Measurements from ENCODE around the gene DSG1. TPM values are rescaled to one million over a fixed set of nuclear protein-coding genes. Genes with fewer than 3 reads are reported as not detected.
"Not testable (repeated sequence)": the region's sequence is repeated elsewhere in the genome, so short reads cannot be mapped to it uniquely, and the experiment has no call there.

The DSG1 gene
- total RNA-seq, 3 donors from 2014 or later (not counting 1 experiment from before 2014, with no cell fraction given), result not detected

DNA sequence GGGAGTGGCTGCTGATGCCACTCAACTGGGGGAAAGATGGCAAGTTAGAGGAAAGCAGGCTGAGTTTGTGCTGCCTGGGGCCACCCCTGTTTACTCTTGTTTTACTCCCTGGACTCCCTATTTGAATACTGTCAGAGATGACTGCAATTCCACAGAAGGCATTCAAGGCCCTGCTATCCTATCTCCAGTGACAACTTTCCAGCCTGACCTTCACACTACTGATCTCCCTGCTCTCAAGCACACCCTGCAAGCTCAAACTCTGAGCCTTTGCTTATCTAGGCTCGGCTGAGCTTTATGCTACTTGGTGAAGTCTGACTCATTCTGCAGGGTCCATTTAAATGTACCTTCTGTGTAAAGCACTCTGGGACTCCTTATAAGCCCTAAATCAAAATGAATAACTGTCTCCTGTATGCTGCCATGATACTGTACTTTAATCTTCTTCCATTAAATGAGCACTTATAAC lies 39.3 kb upstream of the DSG1 start:
- TF ChIP-seq, protein P1, sequence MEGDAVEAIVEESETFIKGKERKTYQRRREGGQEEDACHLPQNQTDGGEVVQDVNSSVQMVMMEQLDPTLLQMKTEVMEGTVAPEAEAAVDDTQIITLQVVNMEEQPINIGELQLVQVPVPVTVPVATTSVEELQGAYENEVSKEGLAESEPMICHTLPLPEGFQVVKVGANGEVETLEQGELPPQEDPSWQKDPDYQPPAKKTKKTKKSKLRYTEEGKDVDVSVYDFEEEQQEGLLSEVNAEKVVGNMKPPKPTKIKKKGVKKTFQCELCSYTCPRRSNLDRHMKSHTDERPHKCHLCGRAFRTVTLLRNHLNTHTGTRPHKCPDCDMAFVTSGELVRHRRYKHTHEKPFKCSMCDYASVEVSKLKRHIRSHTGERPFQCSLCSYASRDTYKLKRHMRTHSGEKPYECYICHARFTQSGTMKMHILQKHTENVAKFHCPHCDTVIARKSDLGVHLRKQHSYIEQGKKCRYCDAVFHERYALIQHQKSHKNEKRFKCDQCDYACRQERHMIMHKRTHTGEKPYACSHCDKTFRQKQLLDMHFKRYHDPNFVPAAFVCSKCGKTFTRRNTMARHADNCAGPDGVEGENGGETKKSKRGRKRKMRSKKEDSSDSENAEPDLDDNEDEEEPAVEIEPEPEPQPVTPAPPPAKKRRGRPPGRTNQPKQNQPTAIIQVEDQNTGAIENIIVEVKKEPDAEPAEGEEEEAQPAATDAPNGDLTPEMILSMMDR (IDR thresholded peaks at IDR 0.05), result no peak
- intact Hi-C loops (cut with micrococcal nuclease), result no loop called here

DNA sequence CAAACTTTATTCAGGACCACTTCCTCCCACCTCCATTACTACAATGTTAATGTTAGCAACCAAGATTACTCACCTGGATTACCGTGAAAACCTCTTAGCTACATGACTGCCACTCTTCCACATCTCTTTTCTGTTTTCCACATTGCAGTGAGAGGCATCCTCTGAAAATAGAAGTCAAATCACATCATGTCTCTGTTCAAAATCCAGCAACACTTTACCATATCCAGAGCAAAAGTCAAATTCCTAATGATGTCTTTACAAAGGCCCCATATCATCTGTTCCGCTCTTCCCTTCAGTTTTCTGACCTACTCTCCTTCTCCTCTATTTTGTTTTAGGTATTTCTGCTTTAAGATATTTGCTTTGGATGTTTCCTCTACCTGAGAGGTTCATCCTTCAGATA lies 37.5 kb upstream of the DSG1 start:
- no peaks in the 10 kb centered on the region for H3K36me3 Mint-ChIP-seq
- H3K4me3 Mint-ChIP-seq, result no peak overlapping the region
- no peaks in the 10 kb centered on the region for H3K27me3 Mint-ChIP-seq (ENCODE audit: low read depth in 2 of 2)
- Histone ChIP-seq H3K36me3 (ENCODE audit: control insufficient read depth, insufficient read depth, low read length) (no peaks in the 10 kb centered on the region), H3K4me3 (ENCODE audit: low read length) (no peak overlapping the region), H3K27me3 (ENCODE audit: control insufficient read depth, insufficient read depth, low read length) (no peaks in the 10 kb centered on the region), H3K9me3 (ENCODE audit: control insufficient read depth, insufficient read depth, low read length) (no peaks in the 10 kb centered on the region), H3K27ac (ENCODE audit: low read length) (no peak overlapping the region), H3K4me1 (ENCODE audit: control insufficient read depth, insufficient read depth, low read length) (no peaks in the 10 kb centered on the region)
- TF ChIP-seq, protein P1 (IDR thresholded peaks at IDR 0.05), result no peak
- H3K27ac Mint-ChIP-seq, result no peak overlapping the region
- intact Hi-C loops (cut with micrococcal nuclease), result no loop called here
- H3K9me3 Mint-ChIP-seq, result peaks cover under 1 to 6% of the 10 kb centered on the region in 2 donors
- no peaks in the 10 kb centered on the region for H3K4me1 Mint-ChIP-seq
- 91% methylated on average over 1 of the region's 2 CpGs for WGBS (ENCODE audit: insufficient coverage)
- DNase-seq (no peak), ATAC-seq (no peak)

More for the DNA sequence above, 39.3 kb upstream of the DSG1 start:
- no peaks in the 10 kb centered on the region for H3K36me3 Mint-ChIP-seq
- DNase-seq (no peak), ATAC-seq (no peak)
- no peaks in the 10 kb centered on the region for H3K27me3 Mint-ChIP-seq (ENCODE audit: low read depth in 2 of 2)
- no peak overlapping the region for H3K4me3 Mint-ChIP-seq
- no peak overlapping the region for H3K27ac ChIP-seq (ENCODE audit: low read length)
- peaks cover 0 to 2% of the 10 kb centered on the region in 2 donors for H3K9me3 Mint-ChIP-seq
- H3K4me1 ChIP-seq (ENCODE audit: control insufficient read depth, insufficient read depth, low read length), result no peaks in the 10 kb centered on the region
- no peaks in the 10 kb centered on the region for H3K27me3 ChIP-seq (ENCODE audit: control insufficient read depth, insufficient read depth, low read length)
- no peak overlapping the region for H3K4me3 ChIP-seq (ENCODE audit: low read length)
- no peak overlapping the region for H3K27ac Mint-ChIP-seq
- no peaks in the 10 kb centered on the region for H3K4me1 Mint-ChIP-seq
- no peaks in the 10 kb centered on the region for H3K36me3 ChIP-seq (ENCODE audit: control insufficient read depth, insufficient read depth, low read length)
- H3K9me3 ChIP-seq (ENCODE audit: control insufficient read depth, insufficient read depth, low read length), result no peaks in the 10 kb centered on the region
- WGBS (ENCODE audit: insufficient coverage), result 76% methylated on average over 1 of the region's 1 CpG

DNA sequence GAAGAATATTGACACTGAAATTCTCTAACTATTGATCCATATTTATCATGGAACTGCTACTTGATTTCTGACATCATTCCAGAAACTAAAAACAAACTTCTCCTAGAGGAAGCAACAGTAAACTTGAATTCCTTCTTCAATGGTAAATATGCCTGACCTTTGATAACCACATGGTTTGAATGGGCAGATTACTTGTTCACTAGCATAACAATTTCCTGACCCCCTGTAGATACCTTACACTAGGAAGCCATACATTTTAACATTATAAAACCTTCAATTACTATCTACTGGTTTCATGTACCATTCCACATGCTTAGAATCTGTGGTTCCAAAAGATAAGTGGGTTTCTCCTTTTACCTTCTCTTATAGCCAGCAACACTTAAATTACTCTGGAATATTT lies 36.5 kb upstream of the DSG1 start:
- no peak overlapping the region for H3K27ac ChIP-seq (ENCODE audit: low read length)
- no peak overlapping the region for H3K4me3 ChIP-seq (ENCODE audit: low read length)
- no peaks in the 10 kb centered on the region for H3K4me1 ChIP-seq (ENCODE audit: control insufficient read depth, insufficient read depth, low read length)
- TF ChIP-seq, protein P1 (IDR thresholded peaks at IDR 0.05), result no peak
- no peaks in the 10 kb centered on the region for H3K9me3 ChIP-seq (ENCODE audit: control insufficient read depth, insufficient read depth, low read length)
- no peaks in the 10 kb centered on the region for H3K36me3 ChIP-seq (ENCODE audit: control insufficient read depth, insufficient read depth, low read length)
- no peak overlapping the region for H3K27ac Mint-ChIP-seq
- DNase-seq (no peak), ATAC-seq (no peak)
- H3K27me3 Mint-ChIP-seq (ENCODE audit: low read depth in 2 of 2), result no peaks in the 10 kb centered on the region
- peaks cover 8 to 13% of the 10 kb centered on the region in 2 donors for H3K9me3 Mint-ChIP-seq
- no peaks in the 10 kb centered on the region for H3K36me3 Mint-ChIP-seq
- no peaks in the 10 kb centered on the region for H3K27me3 ChIP-seq (ENCODE audit: control insufficient read depth, insufficient read depth, low read length)
- intact Hi-C loops (cut with micrococcal nuclease), result no loop called here
- H3K4me1 Mint-ChIP-seq, result no peaks in the 10 kb centered on the region
- H3K4me3 Mint-ChIP-seq, result no peak overlapping the region

DNA sequence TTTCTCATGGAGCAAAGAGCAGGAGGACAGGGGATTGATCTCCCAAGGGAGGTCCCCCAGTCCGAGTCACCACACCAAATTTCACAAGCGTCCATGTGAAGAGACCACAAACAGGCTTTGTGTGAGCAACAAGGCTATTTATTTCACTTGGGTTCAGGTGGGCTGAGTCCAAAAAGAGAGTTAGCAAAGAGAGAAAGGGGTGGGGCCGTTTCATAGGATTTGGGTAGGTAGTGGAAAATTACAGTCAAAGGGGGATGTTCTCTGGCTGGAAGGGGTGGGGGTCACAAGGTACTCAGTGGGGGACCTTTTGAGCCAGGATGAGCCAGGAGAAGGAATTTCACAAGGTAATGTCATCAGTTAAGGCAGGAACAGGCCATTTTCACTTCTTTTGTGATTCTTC lies 28.5 kb upstream of the DSG1 start:
- H3K4me3 Mint-ChIP-seq; H3K27ac Mint-ChIP-seq; DNase-seq; H3K36me3 ChIP-seq (ENCODE audit: control insufficient read depth, insufficient read depth, low read length); H3K27ac ChIP-seq (ENCODE audit: low read length); H3K27me3 Mint-ChIP-seq (ENCODE audit: low read depth in 2 of 2); intact Hi-C loops (cut with micrococcal nuclease); H3K4me1 Mint-ChIP-seq; H3K27me3 ChIP-seq (ENCODE audit: control insufficient read depth, insufficient read depth, low read length); ATAC-seq; H3K9me3 ChIP-seq (ENCODE audit: control insufficient read depth, insufficient read depth, low read length); H3K36me3 Mint-ChIP-seq; H3K4me1 ChIP-seq (ENCODE audit: control insufficient read depth, insufficient read depth, low read length); H3K4me3 ChIP-seq (ENCODE audit: low read length): not testable (repeated sequence)
- 90% methylated on average over 3 of the region's 3 CpGs for WGBS (ENCODE audit: insufficient coverage)
- H3K9me3 Mint-ChIP-seq, result peaks cover 31 to 33% of the 10 kb centered on the region in 2 donors
